Measurements from ENCODE around the gene CCBE1.
"Not testable (repeated sequence)": the region's sequence is repeated elsewhere in the genome, so short reads cannot be mapped to it uniquely, and the experiment has no call there.

The CCBE1 gene

GRCh38 chr18:59656373-59656887 lies 40.8 kb downstream of the CCBE1 start:
- no peak for DNase-seq (ENCODE audit: low read depth in 2 of 2)

GRCh38 chr18:59655676-59656075 lies 41.5 kb downstream of the CCBE1 start:
- no peak for DNase-seq (ENCODE audit: low read depth in 2 of 2)

GRCh38 chr18:59651071-59651470 lies 46.2 kb downstream of the CCBE1 start:
- no peak for DNase-seq (ENCODE audit: low read depth in 2 of 2)

GRCh38 chr18:59650266-59650820 lies 46.9 kb downstream of the CCBE1 start:
- DNase-seq (ENCODE audit: low read depth in 2 of 2): no peak

GRCh38 chr18:59649591-59649990 lies 47.6 kb downstream of the CCBE1 start:
- DNase-seq (ENCODE audit: low read depth in 2 of 2): no peak

GRCh38 chr18:59648469-59648868 lies 48.8 kb downstream of the CCBE1 start:
- not testable (repeated sequence) for DNase-seq (ENCODE audit: low read depth in 2 of 2)

GRCh38 chr18:59646963-59647307 lies 50.3 kb downstream of the CCBE1 start:
- no peak for DNase-seq (ENCODE audit: low read depth in 2 of 2)

GRCh38 chr18:59646228-59646962 lies 50.8 kb downstream of the CCBE1 start:
- DNase-seq (ENCODE audit: low read depth in 2 of 2): no peak

- DNase-seq (ENCODE audit: low read depth in 2 of 2): no peak
Observed at GRCh38 chr18:59643740-59644139, 53.5 kb downstream of the CCBE1 start.

GRCh38 chr18:59640721-59641120 lies 56.5 kb downstream of the CCBE1 start:
- DNase-seq (ENCODE audit: low read depth in 2 of 2): no peak

GRCh38 chr18:59639821-59640220 lies 57.4 kb downstream of the CCBE1 start:
- DNase-seq (ENCODE audit: low read depth in 2 of 2): no peak

GRCh38 chr18:59639136-59639535 lies 58.1 kb downstream of the CCBE1 start:
- DNase-seq (ENCODE audit: low read depth in 2 of 2): no peak

- DNase-seq (ENCODE audit: low read depth in 2 of 2): no peak
Observed at GRCh38 chr18:59633961-59634485, 63.2 kb downstream of the CCBE1 start.

GRCh38 chr18:59633317-59633716 lies 63.9 kb downstream of the CCBE1 start:
- DNase-seq (ENCODE audit: low read depth in 2 of 2): no peak

GRCh38 chr18:59631583-59632181 lies 65.5 kb downstream of the CCBE1 start:
- DNase-seq (ENCODE audit: low read depth in 2 of 2): no peak

GRCh38 chr18:59629894-59630293 lies 67.3 kb downstream of the CCBE1 start:
- DNase-seq (ENCODE audit: low read depth in 2 of 2): no peak

GRCh38 chr18:59628995-59629394 lies 68.2 kb downstream of the CCBE1 start:
- DNase-seq (ENCODE audit: low read depth in 2 of 2): no peak

- no peak for DNase-seq (ENCODE audit: low read depth in 2 of 2)
Observed at GRCh38 chr18:59627414-59627813, 69.8 kb downstream of the CCBE1 start.

- DNase-seq (ENCODE audit: low read depth in 2 of 2): no peak
Observed at GRCh38 chr18:59624369-59624765, 72.9 kb downstream of the CCBE1 start.

GRCh38 chr18:59623456-59624368 lies 73.5 kb downstream of the CCBE1 start:
- DNase-seq (ENCODE audit: low read depth in 2 of 2): no peak

GRCh38 chr18:59621027-59621426 lies 76.2 kb downstream of the CCBE1 start:
- no peak for DNase-seq (ENCODE audit: low read depth in 2 of 2)

GRCh38 chr18:59620381-59620780 lies 76.8 kb downstream of the CCBE1 start:
- no peak for DNase-seq (ENCODE audit: low read depth in 2 of 2)

Data from activated CD4-positive, alpha-beta T cell treated with anti-CD3 and anti-CD28 coated beads for 24 hours (primary cell).